GM06990 (cell line): Measurements from ENCODE around the gene C10orf88.

ENCODE experiments used
- DNase-seq: peaks from one replicate; pipeline ENCODE4 v3.0.0-alpha.2; 2011; ENCODE audit not compliant: insufficient read length; ENCODE audit errors: extremely low read depth
- H3K27me3 ChIP-seq: replicated peaks from 2 replicates; pipeline ENCODE4 v1.6.0; 2011; ENCODE audit warnings: low read length; ENCODE audit not compliant: control insufficient read depth, insufficient read depth
- H3K36me3 ChIP-seq: 2 replicates; pipeline ENCODE4 v1.5.1; 2011; ENCODE audit warnings: low read length; ENCODE audit not compliant: control insufficient read depth, insufficient read depth
- H3K4me3 ChIP-seq: replicated peaks from 2 replicates; pipeline ENCODE4 v1.5.1; 2011; ENCODE audit warnings: low read depth, mild to moderate bottlenecking, control low read depth, low read length
- CTCF ChIP-seq: IDR thresholded peaks from 2 replicates; pipeline ENCODE4 v1.5.1; 2011; ENCODE audit warnings: low read length, control low read depth, mild to moderate bottlenecking, inconsistent platforms; ENCODE audit not compliant: insufficient read depth, poor library complexity, severe bottlenecking

The C10orf88 gene

GRCh38 chr10:122962405-122962804, 8.4 kb upstream of the C10orf88 start:
- Histone ChIP-seq H3K27me3 (no peaks in the 10 kb centered on the region), H3K4me3 (no peak overlapping the region), H3K36me3 (no peaks in the 10 kb centered on the region)
- no peak for DNase-seq
- TF ChIP-seq CTCF, result no peak

GRCh38 chr10:122957474-122957873, 3.4 kb upstream of the C10orf88 start:
- no peak for DNase-seq
- no peak overlapping the region for H3K4me3 ChIP-seq
- no peak for TF ChIP-seq CTCF
- H3K27me3 ChIP-seq, result no peaks in the 10 kb centered on the region
- H3K36me3 ChIP-seq, result no peaks in the 10 kb centered on the region

- no peak for DNase-seq
- Histone ChIP-seq H3K27me3 (no peaks in the 10 kb centered on the region), H3K4me3 (no peak overlapping the region), H3K36me3 (no peaks in the 10 kb centered on the region)
- no peak for TF ChIP-seq CTCF
These were observed 1.9 kb upstream of the C10orf88 start for GRCh38 chr10:122955892-122956291.

- H3K4me3 ChIP-seq, result no peak overlapping the region; the same call in 1 of the 2 replicates
- DNase-seq, result no peak
- no peaks in the 10 kb centered on the region for H3K27me3 ChIP-seq
- H3K36me3 ChIP-seq, result no peaks in the 10 kb centered on the region
- no peak for TF ChIP-seq CTCF
These were observed 664 bp upstream of the C10orf88 start for GRCh38 chr10:122954731-122955050.

- Histone ChIP-seq H3K27me3 (no peaks in the 10 kb centered on the region), H3K36me3 (peaks cover 2% of the 10 kb centered on the region; the same call in 1 of the 2 replicates), H3K4me3 (no peak overlapping the region)
- DNase-seq, result no peak
- no peak for TF ChIP-seq CTCF
These were observed 4.7 kb downstream of the C10orf88 start for GRCh38 chr10:122949296-122949695.

- H3K4me3 ChIP-seq, result no peak overlapping the region
- DNase-seq, result no peak
- H3K36me3 ChIP-seq, result peaks cover 1% of the 10 kb centered on the region; the same call in 1 of the 2 replicates
- no peak for TF ChIP-seq CTCF
- no peaks in the 10 kb centered on the region for H3K27me3 ChIP-seq
These were observed 14.0 kb downstream of the C10orf88 start for GRCh38 chr10:122939856-122940543.
